ENCODE measurements around the gene SNX13. TPM values are rescaled to one million over a fixed set of nuclear protein-coding genes. Genes with fewer than 3 reads are reported as not detected.

Gene SNX13
- total and polyA plus RNA-seq, 2 donors (not counting 3 experiments of a cell fraction or from before 2014, with no cell fraction given) = 6.1 to 28.5 TPM

DNA sequence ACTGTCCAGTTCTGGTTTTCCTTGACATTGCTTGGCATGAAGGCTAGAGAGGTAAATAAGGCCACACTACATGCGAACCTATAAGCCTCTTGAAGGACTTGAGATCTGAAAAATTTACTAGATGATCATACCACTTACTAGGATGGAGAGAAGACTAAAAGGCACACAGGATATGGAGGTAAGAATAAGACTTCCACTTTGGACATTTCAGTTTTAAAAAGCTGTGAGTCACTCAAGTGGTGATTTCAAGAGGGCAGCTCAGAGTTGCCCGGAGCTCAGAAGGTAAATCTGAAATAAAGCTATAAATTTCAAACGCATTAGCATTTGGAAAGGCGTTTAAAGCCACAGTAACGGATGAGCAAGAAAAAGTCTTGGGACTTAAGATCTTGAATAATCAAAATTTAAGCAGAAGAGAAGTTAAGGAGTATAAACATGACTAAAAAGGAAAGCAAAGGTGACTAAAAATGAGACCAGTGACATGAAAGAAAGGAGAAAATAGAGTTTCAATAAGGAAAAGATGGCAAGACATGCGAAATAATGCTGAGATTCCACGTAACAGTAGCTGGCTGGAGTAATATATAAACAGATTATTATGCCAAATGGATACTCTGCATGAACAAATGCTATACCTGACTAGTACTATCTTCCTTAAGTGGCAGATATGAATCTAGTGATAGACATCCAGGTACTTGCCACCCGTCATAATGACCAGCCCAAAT lies 68.3 kb downstream of the SNX13 start:
- intact Hi-C loops (cut with micrococcal nuclease) = no loop called here
- H3K9me3 ChIP-seq (replicated peaks; ENCODE audit: control insufficient read depth, insufficient read depth, low read length) = no peaks in the 10 kb centered on the region
- H3K79me2 ChIP-seq (ENCODE audit: control insufficient read depth, insufficient read depth, low read length) = no peaks in the 10 kb centered on the region
- H3K36me3 ChIP-seq (ENCODE audit: control insufficient read depth in 2 of 2, extremely low read depth in 1 of 2, insufficient read depth in 2 of 2, low read length in 2 of 2) = peaks cover 0 to 2% of the 10 kb centered on the region in 2 experiments
- H3K9me1 ChIP-seq (replicated peaks; ENCODE audit: control insufficient read depth, extremely low read depth, insufficient read depth, low read length) = no peaks in the 10 kb centered on the region
- H3K27ac ChIP-seq (ENCODE audit: insufficient read depth, low read depth, low read length) = no peak overlapping the region
- H3K4me2 ChIP-seq (ENCODE audit: insufficient read depth, low read length) = no peak overlapping the region
- H3K4me3 ChIP-seq (replicated peaks in 1 of 3; ENCODE audit: insufficient read depth in 1 of 3, low read depth in 1 of 3, low read length in 3 of 3) = no peak overlapping the region
- FAIRE-seq = no peak
- BruUV-seq (replicated peaks) = no TSS peak
- H3K9ac ChIP-seq (replicated peaks; ENCODE audit: extremely low read depth, insufficient read depth, low read length) = no peak overlapping the region
- dilution Hi-C loops (cut with MboI; ENCODE audit: extremely low pct_ligation_motif_present, low sequenced_read_pairs) = no loop called here
- ChIA-PET POLR2A (no interaction called here), CTCF (interaction anchor here (1.5 kb wide), 1 partner anchor 102 kb away, joined by 4 read pairs; no protein-coding TSS in a partner anchor)
- H3K27me3 ChIP-seq (ENCODE audit: control insufficient read depth in 2 of 2, insufficient read depth in 2 of 2, low read length in 2 of 2) = no peaks in the 10 kb centered on the region
- no peaks in the 10 kb centered on the region for H4K20me1 ChIP-seq (replicated peaks; ENCODE audit: control insufficient read depth, extremely low read depth, insufficient read depth, low read length)
- no peak for DNase-seq (ENCODE audit: low read depth, low spot score)
- no peak for TF ChIP-seq MAX (IDR thresholded peaks at IDR 0.05; ENCODE audit: insufficient read depth, insufficient read length)
- no peak for TF ChIP-seq POLR2AphosphoS5 (IDR thresholded peaks at IDR 0.05; ENCODE audit: insufficient read depth, low read depth, low read length)
- no peak overlapping the region for H2AFZ ChIP-seq (ENCODE audit: low read depth, low read length)
- H3K4me1 ChIP-seq (ENCODE audit: control insufficient read depth, extremely low read depth, insufficient read depth, low read length) = no peaks in the 10 kb centered on the region

- Histone ChIP-seq H3K4me3 (replicated peaks in 1 of 3; ENCODE audit: insufficient read depth in 1 of 3, low read depth in 1 of 3, low read length in 3 of 3) (no peak overlapping the region), H3K27me3 (ENCODE audit: control insufficient read depth in 2 of 2, insufficient read depth in 2 of 2, low read length in 2 of 2) (no peaks in the 10 kb centered on the region), H3K27ac (ENCODE audit: insufficient read depth, low read depth, low read length) (no peak overlapping the region), H3K36me3 (ENCODE audit: control insufficient read depth in 2 of 2, extremely low read depth in 1 of 2, insufficient read depth in 2 of 2, low read length in 2 of 2) (peaks cover 0 to 2% of the 10 kb centered on the region in 2 experiments), H3K9me3 (replicated peaks; ENCODE audit: control insufficient read depth, insufficient read depth, low read length) (no peaks in the 10 kb centered on the region), H2AFZ (ENCODE audit: low read depth, low read length) (no peak overlapping the region), H4K20me1 (replicated peaks; ENCODE audit: control insufficient read depth, extremely low read depth, insufficient read depth, low read length) (no peaks in the 10 kb centered on the region), H3K4me2 (ENCODE audit: insufficient read depth, low read length) (no peak overlapping the region), H3K4me1 (ENCODE audit: control insufficient read depth, extremely low read depth, insufficient read depth, low read length) (no peaks in the 10 kb centered on the region), H3K9ac (replicated peaks; ENCODE audit: extremely low read depth, insufficient read depth, low read length) (no peak overlapping the region), H3K9me1 (replicated peaks; ENCODE audit: control insufficient read depth, extremely low read depth, insufficient read depth, low read length) (no peaks in the 10 kb centered on the region), H3K79me2 (ENCODE audit: control insufficient read depth, insufficient read depth, low read length) (no peaks in the 10 kb centered on the region)
- intact Hi-C loops (cut with micrococcal nuclease) = no loop called here
- dilution Hi-C loops (cut with MboI; ENCODE audit: extremely low pct_ligation_motif_present, low sequenced_read_pairs) = no loop called here
- DNase-seq (ENCODE audit: low read depth, low spot score) (no peak), FAIRE-seq (no peak)
- POLR2A ChIA-PET = no interaction called here
- CTCF ChIA-PET = interaction anchor here (1.3 kb wide), 1 partner anchor 10 kb away, joined by 4 read pairs; no protein-coding TSS in a partner anchor
- no TSS peak for BruUV-seq (replicated peaks)
- TF ChIP-seq FOS (IDR thresholded peaks at IDR 0.05; ENCODE audit: borderline replicate concordance, insufficient read depth, low read length) (no peak), EZH2 (IDR thresholded peaks at IDR 0.05; ENCODE audit: borderline replicate concordance, low read depth, low read length, severe bottlenecking) (no peak), MAX (IDR thresholded peaks at IDR 0.05; ENCODE audit: insufficient read depth, insufficient read length) (no peak), GATA2 (IDR thresholded peaks at IDR 0.05; ENCODE audit: insufficient read depth, insufficient read length, low read depth, low read length) (no peak), JUN (IDR thresholded peaks at IDR 0.05; ENCODE audit: borderline replicate concordance, insufficient read depth, insufficient read length, low read depth) (no peak)
- TF ChIP-seq, protein P1, sequence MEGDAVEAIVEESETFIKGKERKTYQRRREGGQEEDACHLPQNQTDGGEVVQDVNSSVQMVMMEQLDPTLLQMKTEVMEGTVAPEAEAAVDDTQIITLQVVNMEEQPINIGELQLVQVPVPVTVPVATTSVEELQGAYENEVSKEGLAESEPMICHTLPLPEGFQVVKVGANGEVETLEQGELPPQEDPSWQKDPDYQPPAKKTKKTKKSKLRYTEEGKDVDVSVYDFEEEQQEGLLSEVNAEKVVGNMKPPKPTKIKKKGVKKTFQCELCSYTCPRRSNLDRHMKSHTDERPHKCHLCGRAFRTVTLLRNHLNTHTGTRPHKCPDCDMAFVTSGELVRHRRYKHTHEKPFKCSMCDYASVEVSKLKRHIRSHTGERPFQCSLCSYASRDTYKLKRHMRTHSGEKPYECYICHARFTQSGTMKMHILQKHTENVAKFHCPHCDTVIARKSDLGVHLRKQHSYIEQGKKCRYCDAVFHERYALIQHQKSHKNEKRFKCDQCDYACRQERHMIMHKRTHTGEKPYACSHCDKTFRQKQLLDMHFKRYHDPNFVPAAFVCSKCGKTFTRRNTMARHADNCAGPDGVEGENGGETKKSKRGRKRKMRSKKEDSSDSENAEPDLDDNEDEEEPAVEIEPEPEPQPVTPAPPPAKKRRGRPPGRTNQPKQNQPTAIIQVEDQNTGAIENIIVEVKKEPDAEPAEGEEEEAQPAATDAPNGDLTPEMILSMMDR (IDR thresholded peaks at IDR 0.05; ENCODE audit: extremely low read depth in 1 of 2, insufficient read depth in 1 of 2, low read depth in 1 of 2, low read length in 2 of 2) = no peak
Measured at GRCh38 chr7:17870406-17870805, 69.9 kb downstream of the SNX13 start.
